Measurements from ENCODE around the gene SMPD3.
A peak's percentile ranks its signal among the peaks of the same experiment; 100 is the strongest.
"Not testable (repeated sequence)": the region's sequence is repeated elsewhere in the genome, so short reads cannot be mapped to it uniquely, and the experiment has no call there.

The SMPD3 gene

DNA sequence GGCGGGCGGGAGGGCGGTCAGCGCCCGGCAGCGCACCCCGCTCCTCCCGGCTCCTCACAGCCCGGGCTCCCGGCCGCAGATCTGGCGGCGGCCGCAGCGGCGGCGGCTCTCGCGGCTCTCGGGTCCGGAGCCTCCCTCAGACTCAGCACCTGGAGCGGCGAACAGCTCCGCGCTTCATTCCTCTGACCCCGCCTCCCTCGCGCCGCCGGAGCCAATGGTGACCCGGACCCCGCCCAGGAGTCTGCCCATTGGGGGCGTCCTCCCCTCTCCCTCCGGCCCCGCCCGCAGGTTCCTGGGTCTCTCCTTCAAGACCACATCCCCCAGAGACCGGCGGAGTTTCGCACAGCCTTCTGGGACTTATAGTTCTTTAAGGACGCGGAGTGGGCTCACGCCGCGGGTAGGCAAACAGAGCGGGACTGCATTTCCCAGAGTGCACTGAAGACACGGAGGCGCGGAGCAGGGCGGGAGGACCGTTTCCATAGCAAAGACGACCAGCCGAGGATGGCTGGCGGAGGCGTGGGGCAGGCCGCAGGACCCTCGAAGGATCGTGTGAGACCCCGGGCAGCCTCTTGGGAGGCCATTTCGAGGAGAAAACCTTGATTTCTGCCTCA is at the start of gene SMPD3:
SMPD3 (minus strand) TSS at position 149 of the 611 bp plus-strand sequence. CDS start 76,327 bp downstream, outside the sequence.
- peak; percentile 100 for DNase-seq

DNA sequence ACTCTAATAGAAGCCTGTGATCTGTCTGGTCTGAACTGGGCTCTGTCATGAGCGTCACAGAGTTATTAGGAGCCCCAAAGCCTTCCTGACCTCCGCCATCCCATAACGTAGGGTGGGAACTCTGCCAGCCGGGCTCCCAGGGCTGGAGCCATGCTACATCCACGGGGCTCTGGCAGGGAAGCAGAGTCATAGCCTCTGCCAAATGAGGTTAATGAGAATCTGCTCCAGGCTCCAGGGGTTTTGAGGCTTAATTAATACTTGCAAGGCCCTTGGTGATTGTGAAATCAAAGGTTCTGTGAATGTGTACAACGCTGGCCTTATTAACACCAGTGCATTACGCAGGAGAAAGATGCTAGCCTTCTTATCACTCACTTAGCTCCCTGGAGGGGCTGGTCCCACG is 48.4 kb upstream of the SMPD3 start:
- DNase-seq = no peak

DNA sequence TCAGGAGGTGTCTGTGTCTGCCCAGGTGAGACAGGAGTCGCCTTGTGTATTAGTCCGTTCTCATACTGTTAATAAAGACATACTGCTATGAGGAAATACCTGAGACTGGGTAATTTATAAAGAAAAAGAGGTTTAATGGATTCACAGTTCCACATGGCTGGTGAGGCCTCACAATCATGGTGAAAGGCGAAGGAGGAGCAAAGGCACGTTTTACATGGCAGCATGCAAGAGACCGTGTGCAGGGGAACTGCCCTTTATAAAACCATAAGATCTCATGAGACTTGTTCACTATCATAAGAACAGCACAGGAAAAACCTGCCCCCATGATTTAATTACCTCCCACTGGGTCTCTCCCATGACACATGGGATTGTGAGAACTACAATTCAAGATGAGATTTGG is 46.0 kb upstream of the SMPD3 start:
- not testable (repeated sequence) for DNase-seq

DNA sequence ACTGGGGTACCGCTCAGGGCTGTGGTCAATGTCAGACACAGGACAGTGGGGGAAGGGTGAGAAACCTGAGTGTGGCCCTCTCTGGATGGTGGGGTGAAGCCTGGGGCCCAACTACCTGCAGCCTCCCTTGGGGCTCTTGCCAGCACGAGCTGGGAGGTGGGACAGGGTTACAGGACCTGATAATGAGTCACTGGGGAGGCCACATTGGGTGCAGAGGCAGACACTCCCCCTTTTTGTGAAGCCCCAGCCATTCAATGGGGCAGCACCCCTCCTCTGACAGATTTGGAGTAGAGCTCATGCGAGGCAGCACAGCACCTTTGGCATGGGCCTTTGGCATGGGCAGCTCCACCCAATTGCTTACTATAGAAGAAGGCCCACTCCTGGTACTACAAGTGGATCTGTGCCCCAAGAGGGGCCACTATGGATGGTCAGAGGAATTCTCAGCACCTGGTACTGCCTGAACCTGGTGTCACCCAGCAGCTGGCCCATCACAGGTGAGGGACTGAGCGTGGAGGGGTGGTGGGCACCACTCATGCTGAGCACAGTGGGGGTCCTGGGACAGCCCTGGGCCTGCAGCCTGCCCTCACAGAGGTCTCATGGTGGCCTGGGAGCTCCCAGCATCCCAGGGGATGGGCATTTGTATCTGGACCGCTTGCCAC is 45.2 kb upstream of the SMPD3 start:
- no peak for DNase-seq

DNA sequence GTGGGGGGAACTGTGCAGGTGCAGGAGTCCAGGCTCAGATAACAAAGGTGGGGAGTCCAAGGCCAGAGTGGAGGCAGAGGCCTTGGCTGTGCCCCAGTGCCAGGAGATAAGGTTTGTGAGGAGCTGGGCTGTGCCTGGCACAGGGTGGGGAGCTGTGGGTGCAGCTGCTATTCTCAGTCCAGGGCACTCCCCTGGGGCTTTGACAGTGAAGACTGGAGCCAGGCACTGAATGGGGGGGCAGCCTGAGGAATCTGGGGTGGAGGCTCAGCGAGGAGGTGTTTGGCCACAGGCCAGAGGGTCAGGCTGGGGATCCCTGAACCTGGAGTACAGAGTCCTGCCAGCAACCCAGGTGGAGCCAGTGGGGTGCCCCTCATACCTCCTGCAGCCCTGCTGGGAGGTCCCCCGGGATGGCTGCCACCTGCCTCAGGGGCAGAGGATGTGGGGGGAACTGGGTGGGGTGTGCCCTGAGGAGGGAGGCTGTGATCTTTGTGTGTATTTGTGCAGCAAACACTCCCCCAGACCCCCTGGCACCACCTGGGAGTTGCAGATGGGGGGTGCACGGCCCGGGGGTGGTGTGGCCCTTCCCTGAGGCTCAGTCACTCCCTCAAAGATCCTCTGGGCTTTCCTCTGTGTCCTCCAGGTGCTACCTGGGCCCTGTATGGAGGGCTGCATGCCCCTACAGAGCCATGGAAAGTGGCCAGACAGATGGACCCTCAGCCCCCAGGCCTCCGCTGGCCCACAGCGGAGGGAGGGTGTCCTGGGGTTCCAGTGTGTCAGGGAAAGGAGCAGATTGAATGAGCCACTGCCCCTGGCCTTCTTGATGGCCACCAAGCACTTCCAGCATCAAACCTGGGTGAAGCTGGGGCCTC is 44.5 kb upstream of the SMPD3 start:
- DNase-seq = no peak

DNA sequence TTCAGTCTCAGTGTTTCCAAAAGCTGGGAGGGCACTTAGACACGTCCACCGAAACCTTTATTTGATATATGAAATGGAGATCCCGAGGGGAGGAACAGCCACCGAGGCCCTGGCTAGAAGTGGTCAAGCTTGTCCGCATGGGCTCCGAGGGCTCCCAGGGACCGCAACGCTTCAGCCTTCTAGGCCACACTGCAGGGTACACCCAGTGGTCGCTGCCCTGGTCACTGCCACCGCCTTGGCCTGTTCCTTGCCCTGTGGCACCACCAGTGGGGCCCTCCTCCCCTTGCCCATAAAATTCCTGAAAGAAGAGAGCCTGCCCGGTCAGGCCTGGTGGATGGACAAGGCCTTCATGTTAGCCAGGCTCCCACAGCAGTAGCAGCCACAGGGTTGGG is 43.8 kb upstream of the SMPD3 start:
- no peak for DNase-seq

DNA sequence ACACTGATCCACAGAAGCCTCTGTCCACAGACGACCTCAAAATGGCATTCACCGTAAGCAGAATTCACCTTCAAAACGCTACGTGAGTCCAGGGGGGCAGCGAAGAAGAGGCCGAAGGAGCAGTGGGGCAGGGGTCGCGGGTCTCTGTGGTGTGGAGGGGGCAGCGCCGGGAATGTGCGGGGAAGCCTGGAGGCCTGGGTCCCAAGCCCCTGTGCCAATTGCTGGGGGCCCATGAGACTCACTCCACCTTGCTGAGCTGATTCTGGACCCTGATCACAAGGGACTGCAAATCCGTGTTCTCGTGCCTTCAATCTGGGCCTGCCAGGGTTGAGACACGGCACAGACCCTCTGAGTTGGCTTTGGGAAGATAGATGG is 43.3 kb upstream of the SMPD3 start:
- no peak for DNase-seq

DNA sequence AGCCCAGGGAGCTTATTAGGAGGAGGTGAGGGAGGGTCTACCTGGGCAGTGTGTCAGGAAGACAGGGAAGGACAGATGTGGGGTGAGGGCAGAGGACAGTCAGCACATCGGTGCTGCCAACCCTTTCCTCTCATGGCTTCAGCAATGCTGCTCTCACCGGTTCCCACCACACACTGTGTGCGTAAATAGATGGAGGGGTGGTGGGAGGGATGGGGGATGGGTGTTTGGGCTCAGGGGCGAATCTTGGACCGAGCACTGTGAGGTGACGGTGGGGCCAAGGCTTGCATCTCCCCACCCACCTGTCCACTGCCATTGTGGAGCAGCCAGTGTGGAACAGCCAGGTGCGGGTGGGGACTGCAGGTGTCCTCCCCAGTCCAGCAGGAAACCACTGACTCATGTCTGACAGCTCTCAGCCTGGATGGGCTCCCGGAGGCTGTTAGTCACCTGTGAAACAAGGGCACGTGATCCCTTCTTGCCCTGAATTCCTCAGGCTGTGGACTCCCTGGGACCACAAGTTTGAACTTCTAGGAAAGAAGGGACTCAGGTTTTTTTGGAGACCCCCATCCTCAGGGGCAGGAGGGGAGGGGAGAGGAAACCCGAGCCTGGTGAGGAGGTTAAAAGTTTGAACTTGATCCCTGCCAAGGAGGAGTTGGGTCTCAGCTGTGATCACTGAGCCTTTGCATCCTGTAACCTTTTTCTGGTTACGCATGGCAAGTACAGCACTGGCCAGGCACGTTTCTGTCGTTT is 42.7 kb upstream of the SMPD3 start:
- no peak for DNase-seq

DNA sequence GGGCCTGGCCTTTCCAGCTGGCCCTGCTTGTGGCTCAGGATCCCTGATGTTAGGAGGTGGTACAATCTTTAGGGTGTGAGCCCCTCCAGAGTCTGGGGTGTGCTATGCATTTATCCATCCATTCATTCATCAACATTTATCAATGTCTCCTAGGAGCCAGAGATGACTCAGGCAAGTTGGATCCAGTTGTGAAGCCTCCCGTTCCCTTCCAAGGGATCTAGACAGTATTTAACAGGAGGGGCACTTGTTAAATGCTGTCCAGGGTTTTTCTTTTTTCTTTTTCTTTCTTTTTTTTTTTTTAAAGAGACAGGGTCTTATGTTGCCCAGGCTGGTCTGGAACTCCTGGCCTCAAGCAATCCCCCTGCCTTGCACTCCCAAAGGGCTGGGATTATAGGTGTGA is 42.0 kb upstream of the SMPD3 start:
- no peak for DNase-seq

DNA sequence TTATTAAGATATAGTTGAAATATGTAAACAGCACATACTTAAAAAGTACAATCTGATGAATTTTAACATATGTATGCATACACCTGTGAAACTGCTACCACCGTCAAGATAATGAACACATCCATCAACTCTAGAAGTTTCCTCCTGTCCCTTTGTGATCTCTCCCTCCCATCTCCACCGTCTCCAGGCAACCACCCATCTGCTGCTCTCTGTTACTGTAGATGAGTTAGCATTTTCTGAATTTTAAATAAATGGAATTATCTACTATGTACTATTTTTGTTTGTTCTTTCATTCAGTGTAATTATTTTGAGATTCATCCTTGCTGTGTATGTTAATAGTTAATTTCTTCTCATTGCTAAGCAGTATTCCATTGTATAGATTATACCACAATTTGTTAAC is 40.2 kb upstream of the SMPD3 start:
- no peak for DNase-seq

DNA sequence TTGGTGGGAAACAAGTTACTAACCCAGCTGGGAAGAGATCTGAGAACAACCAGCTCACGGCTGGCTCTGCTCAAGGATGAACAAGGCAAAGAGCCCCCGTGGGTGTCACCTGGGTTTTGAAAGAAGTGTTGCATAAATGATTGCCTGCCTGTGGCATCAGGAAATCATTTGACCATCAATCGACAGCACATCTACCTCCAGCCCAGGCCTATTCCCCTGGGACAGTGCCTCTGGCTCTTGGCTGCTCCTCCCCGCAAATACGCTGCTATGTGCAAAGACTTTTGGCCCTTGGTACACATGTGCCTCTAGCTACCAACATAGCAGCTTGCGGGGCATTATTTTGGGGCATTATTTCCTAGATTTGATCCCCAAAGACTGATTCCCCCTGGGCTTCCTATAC is 39.4 kb upstream of the SMPD3 start:
- DNase-seq = no peak

DNA sequence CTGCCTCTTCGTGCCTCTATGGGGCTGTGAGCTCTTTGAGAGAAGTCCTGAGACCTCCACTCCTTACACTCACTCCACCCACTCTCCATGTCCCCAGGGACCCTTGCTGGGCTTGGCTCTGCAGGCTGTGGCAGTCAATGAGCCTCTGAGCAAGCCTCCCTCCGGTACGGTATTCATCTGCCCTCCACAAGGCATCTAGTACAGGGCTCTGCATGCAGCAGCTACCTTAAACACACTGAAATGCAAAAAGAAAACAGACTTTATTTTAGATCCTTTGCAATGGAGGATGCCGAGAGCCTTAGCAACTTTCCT is 38.9 kb upstream of the SMPD3 start:
- no peak for DNase-seq

DNA sequence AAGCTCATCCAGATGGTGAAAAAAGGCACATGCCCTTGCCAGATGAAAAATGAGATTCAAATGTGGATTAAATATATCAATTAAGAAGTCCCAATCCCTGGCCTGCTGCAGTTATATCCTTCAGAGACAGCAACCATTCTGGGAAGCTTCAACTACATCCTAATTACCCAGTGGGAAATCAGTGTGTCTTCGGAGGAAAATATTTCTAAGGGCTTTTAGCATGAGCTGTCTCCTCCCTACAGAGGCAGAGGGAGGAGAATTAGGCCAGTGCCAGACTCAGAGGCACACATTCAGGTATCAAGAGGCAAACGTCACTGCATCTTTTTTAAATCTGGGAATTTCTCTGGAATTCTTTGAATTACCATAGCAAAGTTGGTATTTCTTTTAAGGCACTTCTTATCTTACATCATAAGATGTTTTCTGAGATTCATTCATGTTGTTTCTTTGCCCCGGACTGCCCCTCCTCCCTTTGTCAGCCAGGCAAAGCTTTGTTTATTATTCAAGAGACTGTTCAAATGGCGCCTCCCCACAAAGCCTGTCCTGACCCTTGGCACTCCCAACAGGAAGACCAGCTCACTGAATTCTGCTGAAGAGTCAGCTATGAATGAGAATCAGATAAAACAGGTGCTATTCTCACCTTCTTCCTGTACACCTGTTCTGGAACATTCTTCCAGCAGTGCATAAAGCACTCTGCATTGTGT is 38.3 kb upstream of the SMPD3 start:
- no peak for DNase-seq

DNA sequence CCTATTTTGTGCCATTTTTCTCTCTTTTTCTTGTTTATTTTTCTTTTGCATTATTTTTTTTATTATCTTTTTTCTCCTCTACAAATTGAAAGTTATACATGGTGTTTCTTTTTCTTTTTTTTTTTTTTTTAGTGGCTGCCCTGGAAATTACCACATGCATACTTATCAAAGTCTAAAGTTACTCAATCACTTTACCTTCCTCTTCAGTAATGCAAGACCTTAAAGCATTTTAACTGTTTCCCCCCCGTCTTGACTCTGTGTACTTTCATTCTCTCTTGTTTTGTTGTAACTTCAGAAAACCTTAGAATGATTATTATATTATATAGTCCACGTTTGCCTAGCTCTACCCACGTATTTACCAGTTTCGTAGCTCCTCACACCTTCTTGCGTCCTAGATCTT is 33.3 kb upstream of the SMPD3 start:
- DNase-seq = no peak

DNA sequence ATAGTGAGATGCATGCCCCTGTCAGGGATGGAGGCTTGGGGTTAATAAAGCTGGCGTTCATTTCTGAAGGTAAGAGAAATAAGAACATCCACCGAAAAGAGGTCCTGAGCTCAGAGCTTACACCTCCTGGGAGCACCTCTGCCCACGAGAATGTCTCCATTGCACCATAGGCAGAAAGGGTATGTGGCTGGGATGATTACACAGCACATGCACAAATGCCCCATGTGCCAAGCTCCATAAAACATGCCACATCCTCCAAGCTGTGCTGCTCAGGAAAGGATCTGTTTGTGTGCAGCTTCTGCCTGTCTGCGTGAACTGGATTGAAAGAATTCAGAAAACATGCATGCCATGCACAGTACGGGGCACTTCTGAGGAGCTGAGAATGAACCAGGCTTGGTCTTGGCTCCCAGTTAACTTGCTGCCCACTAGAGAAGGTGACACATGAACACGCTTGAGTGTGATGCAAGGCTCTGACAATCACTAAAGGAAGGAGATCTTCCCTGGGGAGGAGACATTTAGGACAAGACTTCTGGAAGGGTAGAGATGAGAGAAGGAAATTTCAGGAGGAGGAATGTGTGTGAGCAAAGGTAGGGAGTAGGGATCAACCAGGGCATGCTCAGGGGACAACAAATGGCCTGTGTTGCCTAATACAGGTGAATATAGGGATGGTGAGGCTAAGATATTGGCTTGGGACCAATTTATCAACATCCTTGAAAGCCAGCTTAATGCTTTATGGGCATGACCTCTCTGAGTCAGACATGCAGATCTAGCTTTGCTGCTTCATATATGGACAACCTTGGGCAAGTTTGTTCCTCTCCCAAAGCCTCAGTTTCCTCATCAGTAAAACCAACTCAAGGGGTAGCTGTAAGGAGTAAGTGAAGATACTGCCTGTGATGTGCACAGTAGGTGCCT is 32.0 kb upstream of the SMPD3 start:
- DNase-seq = no peak

DNA sequence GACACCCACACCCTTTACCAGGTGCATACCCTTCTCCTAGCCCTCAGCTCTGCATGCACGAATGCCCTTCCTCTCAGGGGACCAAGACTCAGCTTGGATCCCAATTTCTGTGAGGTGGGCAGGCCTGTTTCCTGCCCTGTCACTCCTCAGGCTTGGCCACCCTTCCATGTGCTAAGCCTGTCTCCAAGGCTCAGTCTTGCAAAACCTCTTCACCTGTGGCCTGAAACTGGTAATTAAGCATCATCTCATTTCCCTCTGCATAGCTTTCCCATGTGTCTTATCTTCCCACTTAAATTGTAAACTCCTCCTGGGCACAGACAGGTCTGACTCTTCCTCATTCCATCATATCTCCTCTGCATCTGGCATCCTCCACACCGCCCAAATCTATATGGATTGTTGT is 31.0 kb upstream of the SMPD3 start:
- DNase-seq = no peak

DNA sequence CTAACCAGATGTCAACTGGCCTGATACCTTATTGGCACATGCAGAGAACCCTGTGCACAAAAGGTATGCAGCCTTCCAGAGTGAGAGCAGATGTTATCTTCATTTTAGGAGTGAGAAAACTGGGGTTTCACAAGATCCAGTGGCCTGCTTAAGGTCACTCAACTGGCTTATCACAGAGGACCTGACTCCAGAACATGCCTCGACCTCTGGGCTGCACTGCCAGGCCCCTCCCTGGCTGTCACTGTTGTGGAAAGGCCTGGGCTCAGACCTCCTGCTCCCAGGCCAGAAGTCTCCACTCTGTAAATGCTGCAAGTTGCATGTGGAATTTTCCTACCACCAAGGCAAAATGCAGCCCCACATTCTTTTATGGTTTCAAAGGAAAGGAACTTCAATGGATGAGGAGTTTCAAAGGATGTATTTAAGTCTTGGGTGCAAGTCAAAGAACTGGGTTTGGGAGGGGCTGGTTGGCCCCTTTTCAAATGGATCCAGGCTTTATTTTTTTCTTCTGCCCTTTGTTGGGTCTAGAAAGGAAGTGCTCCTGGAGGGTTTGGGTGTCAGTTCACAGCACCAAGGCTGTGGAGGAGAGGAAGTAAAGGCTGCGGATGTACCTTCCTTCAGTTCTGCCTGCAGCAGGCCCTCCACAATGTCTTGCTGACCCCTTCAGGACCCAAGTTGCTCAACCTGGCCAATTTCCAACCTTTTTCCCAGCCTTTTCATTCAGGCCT is 30.4 kb upstream of the SMPD3 start:
- DNase-seq = no peak

DNA sequence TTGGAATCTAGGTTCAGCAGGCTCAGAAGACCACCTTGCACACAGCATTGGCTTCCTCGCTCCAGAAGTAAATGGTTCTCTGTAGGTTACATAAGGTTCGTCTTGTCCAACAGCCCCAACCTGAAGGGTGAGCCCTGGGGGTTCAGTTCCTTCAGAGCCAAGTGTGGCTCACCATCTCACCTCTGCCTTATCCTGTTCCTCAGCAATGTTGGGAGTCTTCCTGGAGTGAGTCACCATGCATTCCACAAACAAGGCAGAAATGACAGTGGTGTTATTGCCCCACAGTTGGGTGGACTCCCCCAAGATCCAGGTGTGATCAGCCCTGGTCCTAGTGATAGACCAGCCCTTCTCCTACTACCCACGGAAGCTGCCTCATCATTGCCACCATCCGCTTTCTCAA is 26.8 kb upstream of the SMPD3 start:
- DNase-seq = no peak

DNA sequence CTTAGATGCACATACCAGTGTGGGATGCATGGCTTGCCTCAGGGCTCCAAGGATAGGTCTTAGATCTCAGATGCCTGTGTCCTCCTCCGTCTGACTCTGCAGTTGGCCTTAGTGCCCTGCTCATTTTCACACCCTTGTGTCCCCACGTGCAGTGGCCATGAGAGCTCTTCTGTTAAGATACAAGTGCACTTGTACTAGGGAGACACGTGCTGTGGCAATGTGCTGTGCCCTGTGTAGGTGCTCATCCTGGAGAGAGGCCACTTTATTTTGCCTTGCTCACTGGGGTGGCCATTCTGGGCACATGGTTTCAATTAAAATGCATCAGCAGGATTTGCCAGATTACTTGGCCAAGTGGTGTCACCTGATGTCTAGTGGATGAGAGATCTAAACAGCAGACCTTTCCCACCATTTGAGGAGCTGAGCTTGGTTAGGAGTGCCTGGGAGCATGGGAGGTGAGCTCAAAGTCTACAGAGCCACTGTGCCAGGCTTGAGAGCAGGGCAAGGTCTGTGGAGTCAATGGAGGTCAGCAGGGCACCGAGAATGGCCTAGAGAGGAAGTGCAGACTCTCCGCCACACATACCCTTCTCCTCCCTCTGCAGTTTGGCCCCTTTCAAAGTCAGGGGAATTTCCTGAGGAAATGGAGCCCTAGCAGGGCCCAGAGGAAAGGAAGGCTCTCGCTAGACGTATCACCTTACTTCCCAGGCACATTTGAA is 25.2 kb upstream of the SMPD3 start:
- no peak for DNase-seq

DNA sequence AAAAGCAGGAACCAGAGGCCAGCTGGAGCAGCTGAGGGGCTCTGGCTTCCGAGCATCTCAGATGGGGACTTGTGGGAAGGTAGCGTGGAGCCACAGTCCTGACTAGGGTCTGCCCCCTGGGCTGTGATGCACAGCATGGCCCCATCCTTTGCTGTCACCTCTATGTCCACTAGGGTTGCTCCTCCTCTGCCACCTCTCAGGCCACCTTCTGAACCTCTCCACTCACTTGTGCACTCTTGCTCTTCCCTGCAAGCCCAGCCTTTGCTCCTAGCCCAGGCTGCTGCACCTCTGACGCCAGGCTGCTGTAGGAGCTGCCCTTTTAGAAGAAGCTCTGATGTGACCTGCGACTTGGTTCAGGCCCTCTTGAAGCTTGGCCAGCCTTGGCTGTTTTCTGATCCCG is 24.3 kb upstream of the SMPD3 start:
- no peak for DNase-seq
